ENCODE results near the gene UBQLNL. TPM values are rescaled to one million over a fixed set of nuclear protein-coding genes. Genes with fewer than 3 reads are reported as not detected.

Gene UBQLNL
- total RNA-seq, 1 donor from 2014 or later: not detected

- no peak for DNase-seq
These were observed 9.1 kb downstream of the UBQLNL start for GRCh38 chr11:5507177-5507932.

- no peak for DNase-seq
These were observed 11.0 kb downstream of the UBQLNL start for GRCh38 chr11:5505363-5506048.

GRCh38 chr11:5504403-5504921 lies 12.0 kb downstream of the UBQLNL start:
- DNase-seq: no peak

GRCh38 chr11:5500393-5500801 lies 16.1 kb downstream of the UBQLNL start:
- DNase-seq: no peak

- no peak for DNase-seq
These were observed 16.8 kb downstream of the UBQLNL start for GRCh38 chr11:5499671-5500070.

GRCh38 chr11:5489576-5490357 lies 26.7 kb downstream of the UBQLNL start:
- no peak for DNase-seq

- DNase-seq: no peak
These were observed 27.6 kb downstream of the UBQLNL start for GRCh38 chr11:5488798-5489399.

GRCh38 chr11:5488385-5488784 lies 28.1 kb downstream of the UBQLNL start, which contains the start of gene OR52D1:
Gene OR52D1, plus strand, starts transcription at chr11:5488685. Its CDS starts 22 bp downstream, at chr11:5488707.
- no peak for DNase-seq

- DNase-seq: no peak
These were observed 30.1 kb downstream of the UBQLNL start for GRCh38 chr11:5486421-5486820.

- no peak for DNase-seq
These were observed 30.5 kb downstream of the UBQLNL start for GRCh38 chr11:5486003-5486402.

GRCh38 chr11:5476186-5476819 lies 40.2 kb downstream of the UBQLNL start:
- DNase-seq: no peak

- no peak for DNase-seq
These were observed 42.6 kb downstream of the UBQLNL start for GRCh38 chr11:5473921-5474320.

GRCh38 chr11:5467527-5467926 lies 49.0 kb downstream of the UBQLNL start:
- no peak for DNase-seq

Other genes with a start within 250 kb of the UBQLNL start
- gene HBE1, start 246.8 kb downstream of the UBQLNL start, total RNA-seq: 3.6 TPM
- gene OR51B4, start 214.8 kb downstream of the UBQLNL start, total RNA-seq: 0.31 TPM
- 0.78 TPM for gene OR51B2, start 192.4 kb downstream of the UBQLNL start, total RNA-seq
- gene OR51B5, start 173.2 kb downstream of the UBQLNL start, total RNA-seq: 0.47 TPM
- gene OR51B6, start 165.2 kb downstream of the UBQLNL start, total RNA-seq: not detected
- gene OR51M1, start 132.9 kb downstream of the UBQLNL start, total RNA-seq: not detected
- not detected for gene OR51Q1, start 94.6 kb downstream of the UBQLNL start, total RNA-seq
- gene OR51I1, start 75.2 kb downstream of the UBQLNL start, total RNA-seq: not detected
- not detected for gene OR51I2, start 67.4 kb downstream of the UBQLNL start, total RNA-seq
- gene OR52D1, start 28.0 kb downstream of the UBQLNL start, total RNA-seq: not detected
- gene UBQLN3, start 6.7 kb downstream of the UBQLNL start, total RNA-seq: not detected
- gene OR52H1, start 31.8 kb upstream of the UBQLNL start, total RNA-seq: 0.47 TPM
- gene OR52B6, start 64.2 kb upstream of the UBQLNL start, total RNA-seq: not detected
- 0.62 TPM for gene TRIM6, start 79.9 kb upstream of the UBQLNL start, total RNA-seq
- gene TRIM34, start 108.3 kb upstream of the UBQLNL start, total RNA-seq: 2.8 TPM
- gene TRIM5, start 168.4 kb upstream of the UBQLNL start, total RNA-seq: 3.9 TPM
- gene TRIM22, start 173.1 kb upstream of the UBQLNL start, total RNA-seq: 11.2 TPM
- not detected for gene OR56B1, start 219.7 kb upstream of the UBQLNL start, total RNA-seq
- gene OR52N4, start 237.5 kb upstream of the UBQLNL start, total RNA-seq: not detected